Psoas muscle (tissue), 8 donors: ENCODE measurements around the gene NUDT4. TPM values are rescaled to one million over a fixed set of nuclear protein-coding genes. Genes with fewer than 3 reads are reported as not detected.

Experiments
- ATAC-seq, 4 donors: fragments of 200-7000 bp; cut with Tn5 transposase; one replicate each; pipeline ENCODE4 v1.9.1; 2020; ENCODE audit warnings: moderate library complexity in 3 of 4, mild to moderate bottlenecking in 2 of 4
- DNase-seq, 2 donors: peaks; one replicate each; pipeline ENCODE4 v3.0.0-alpha.2; 2020
- H3K27ac ChIP-seq: fragments of 200-600 bp; one replicate; pipeline ENCODE4 v1.8.0; 2022
- H3K27me3 ChIP-seq, 3 donors: fragments of 200-600 bp in 1 of 3; one replicate each; pipeline versions ENCODE4 v1.6.1 to v1.8.0; 2013 to 2022; ENCODE audit warnings: low read length in 2 of 3, mild to moderate bottlenecking in 2 of 3, moderate library complexity in 1 of 3; ENCODE audit not compliant: insufficient read depth in 3 of 3
- H3K36me3 ChIP-seq, 2 donors: fragments of 200-600 bp in 1 of 2; one replicate each; pipeline versions ENCODE4 v1.6.1 to v1.8.0; 2013 to 2022; ENCODE audit warnings: low read depth in 1 of 2, mild to moderate bottlenecking in 1 of 2, moderate library complexity in 1 of 2; ENCODE audit not compliant: insufficient read depth in 1 of 2
- H3K4me1 ChIP-seq: fragments of 200-600 bp; one replicate; pipeline ENCODE4 v1.8.0; 2022
- H3K4me3 ChIP-seq: fragments of 200-600 bp; one replicate; pipeline ENCODE4 v1.8.0; 2022; ENCODE audit warnings: mild to moderate bottlenecking
- H3K9me3 ChIP-seq: fragments of 200-600 bp; one replicate; pipeline ENCODE4 v1.8.0; 2022
- CTCF ChIP-seq: fragments of 200-600 bp; IDR thresholded peaks from one replicate; pipeline ENCODE4 v1.8.0; 2022; ENCODE audit warnings: antibody characterized with exemption
- WGBS, 3 donors: extraction: QIAGEN DNeasy Blood & Tissue Kit; methylation state at CpG; one replicate each; pipeline versions ENCODE4 v1.1.6 to v1.1.7; 2013; 5-methylcytosine and 5-hydroxymethylcytosine counted together
- intact Hi-C, 2 donors: fragments of 100-400 bp; cut with DNase I; formaldehyde crosslinking; loops; one replicate each; pipeline versions ENCODE4 v1.11.0 to v1.14.2; 2022
- polyA plus RNA-seq, 3 donors: library from polyadenylated mRNA; stranded (reverse); fragments of 200-250 nt; gene quantifications; one replicate each; pipeline ENCODE4 v1.2.3, GENCODE V29; 2013
- total RNA-seq, 4 donors: library from RNA; stranded (reverse); fragmentation: NEBNext Ultra II Directional in 2 of 4; extraction: Animal tissue kit (Norgen Biotek cat#: 25700) in 2 of 4; gene quantifications; one replicate each; pipeline versions ENCODE4 v1.2.1 to v1.2.4, GENCODE V29; 2021 to 2023
- donor health status: healthy with polysubstance abuse.
- donor health status: DM: no; HTN: no; CAD: no; lungs with moderate emphysema.
- donor health status: Bipolar disorder and iron deficiency.
- donor health status: healthy.
- donor health status: DM: yes; HTN: yes; CAD: no.
- donor health status: DM: no; HTN: no; CAD: no.
- donor health status: DM: no; HTN: no; CAD: no.
- donor health status: DM: yes; HTN: yes; CAD: no.

Gene NUDT4
- total and polyA plus RNA-seq, 7 donors: 48.3 to 254 (median 187) TPM

GRCh38 chr12:93422050-93422449 lies 44.3 kb downstream of the NUDT4 start:
- no peaks in the 10 kb centered on the region for H3K27me3 ChIP-seq
- H3K4me3 ChIP-seq: no peak overlapping the region
- no peaks in the 10 kb centered on the region for H3K9me3 ChIP-seq
- intact Hi-C loops: loop anchor here in 1 of 2 donors (10.0 kb wide), 1 partner anchor 637 kb away; no protein-coding TSS in a partner anchor
- no peak for TF ChIP-seq CTCF
- no peak for DNase-seq
- H3K27ac ChIP-seq: peak overlapping the region; percentile 76
- ATAC-seq: peak in 2 of 4 donors; percentile 25 to 33
- no peaks in the 10 kb centered on the region for H3K36me3 ChIP-seq
- H3K4me1 ChIP-seq: peaks cover 82% of the 10 kb centered on the region
- 31 to 54% (median 36%) methylated on average over 2 of the region's 2 CpGs for WGBS, 3 donors

DNA sequence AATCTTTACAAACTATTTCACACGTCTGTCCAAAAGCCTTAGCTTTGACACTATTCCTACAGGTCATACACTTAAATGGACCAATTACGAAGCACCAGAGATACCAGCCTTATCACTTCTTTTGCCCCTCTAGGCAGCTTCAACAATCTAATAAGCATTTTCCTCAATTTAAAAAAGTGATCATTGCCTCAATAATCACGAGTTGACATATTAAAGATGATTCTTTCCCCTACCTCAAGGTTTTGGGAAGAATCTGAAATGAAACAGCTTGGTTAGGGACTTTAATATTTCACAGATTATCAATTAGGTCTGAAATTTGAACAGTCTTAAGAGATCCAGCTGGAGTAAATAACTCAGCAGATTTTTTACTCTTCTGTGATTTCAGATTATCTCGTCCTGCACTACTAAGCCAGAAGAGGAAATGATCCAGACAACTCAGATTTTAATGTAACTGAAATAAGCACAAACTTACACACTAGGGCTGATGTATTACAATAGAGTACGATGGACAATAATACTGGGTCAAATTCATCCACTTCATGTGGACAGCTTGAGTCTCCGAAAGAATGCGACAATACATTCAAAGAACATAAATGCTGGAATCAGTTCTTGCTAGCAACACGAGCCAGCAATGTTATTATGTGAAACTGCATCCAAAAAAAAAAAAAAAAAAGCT lies 48.1 kb downstream of the NUDT4 start:
- TF ChIP-seq CTCF: no peak
- Histone ChIP-seq H3K9me3 (no peaks in the 10 kb centered on the region), H3K27ac (peak overlapping the region; percentile 77), H3K27me3 (no peaks in the 10 kb centered on the region), H3K4me1 (peaks cover 90% of the 10 kb centered on the region), H3K36me3 (no peaks in the 10 kb centered on the region), H3K4me3 (peak overlapping the region; percentile 17)
- ATAC-seq (no peak), DNase-seq (no peak)
- intact Hi-C loops: loop anchor here in 1 of 2 donors (10.0 kb wide), 1 partner anchor 641 kb away; no protein-coding TSS in a partner anchor
- WGBS, 3 donors: 31 to 49% (median 32%) methylated on average over 8 of the region's 8 CpGs

DNA sequence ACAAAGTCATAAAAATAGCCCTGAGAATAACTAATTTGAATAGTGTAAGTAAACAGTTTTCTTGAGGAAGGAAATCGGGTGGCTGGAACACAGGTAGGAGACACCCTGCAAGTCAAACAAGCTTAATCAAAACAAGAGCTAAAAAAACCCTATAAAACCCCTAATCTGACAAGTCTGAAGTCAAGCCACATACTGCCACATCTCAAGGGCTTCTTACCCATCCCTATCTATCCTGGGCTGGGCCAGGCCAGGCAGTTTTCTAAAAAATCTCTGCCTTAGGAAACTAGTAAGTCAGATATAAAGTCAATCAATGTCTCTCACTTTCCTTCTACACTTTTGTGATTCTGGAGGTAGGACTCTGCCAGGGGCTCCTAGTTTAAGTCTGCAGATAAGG lies 48.7 kb downstream of the NUDT4 start:
- no peaks in the 10 kb centered on the region for H3K9me3 ChIP-seq
- TF ChIP-seq CTCF: no peak
- intact Hi-C loops: loop anchor here in 1 of 2 donors (10.0 kb wide), 1 partner anchor 642 kb away; no protein-coding TSS in a partner anchor
- no peaks in the 10 kb centered on the region for H3K36me3 ChIP-seq
- H3K4me1 ChIP-seq: peaks cover 89% of the 10 kb centered on the region
- H3K27ac ChIP-seq: peak overlapping the region; percentile 77
- peak overlapping the region; percentile 17 for H3K4me3 ChIP-seq
- ATAC-seq (no peak), DNase-seq (no peak)
- H3K27me3 ChIP-seq: no peaks in the 10 kb centered on the region
- WGBS, 3 donors: 33 to 42% (median 41%) methylated on average over 1 of the region's 1 CpG

GRCh38 chr12:93427779-93428564 lies 50.2 kb downstream of the NUDT4 start:
- intact Hi-C loops: loop anchor here in 1 of 2 donors (10.0 kb wide), 1 partner anchor 643 kb away; no protein-coding TSS in a partner anchor
- Histone ChIP-seq H3K4me3 (peak overlapping the region; percentile 5), H3K27me3 (no peaks in the 10 kb centered on the region), H3K4me1 (peaks cover 89% of the 10 kb centered on the region), H3K27ac (peak overlapping the region; percentile 77), H3K9me3 (no peaks in the 10 kb centered on the region), H3K36me3 (no peaks in the 10 kb centered on the region)
- DNase-seq (no peak), ATAC-seq (peak; percentile 32 to 60 (median 44))
- TF ChIP-seq CTCF: no peak
- 47 to 73% (median 50%) methylated on average over 5 of the region's 5 CpGs for WGBS, 3 donors
